ENCODE results near the gene SEH1L. TPM values are rescaled to one million over a fixed set of nuclear protein-coding genes. Genes with fewer than 3 reads are reported as not detected.

SEH1L gene
- polyA plus RNA-seq, 12 donors: 15.1 to 34.1 (median 27.9) TPM; not detected in 1

GRCh38 chr18:13035249-13035914, 87.6 kb downstream of the SEH1L start:
- DNase-seq: no peak

DNA sequence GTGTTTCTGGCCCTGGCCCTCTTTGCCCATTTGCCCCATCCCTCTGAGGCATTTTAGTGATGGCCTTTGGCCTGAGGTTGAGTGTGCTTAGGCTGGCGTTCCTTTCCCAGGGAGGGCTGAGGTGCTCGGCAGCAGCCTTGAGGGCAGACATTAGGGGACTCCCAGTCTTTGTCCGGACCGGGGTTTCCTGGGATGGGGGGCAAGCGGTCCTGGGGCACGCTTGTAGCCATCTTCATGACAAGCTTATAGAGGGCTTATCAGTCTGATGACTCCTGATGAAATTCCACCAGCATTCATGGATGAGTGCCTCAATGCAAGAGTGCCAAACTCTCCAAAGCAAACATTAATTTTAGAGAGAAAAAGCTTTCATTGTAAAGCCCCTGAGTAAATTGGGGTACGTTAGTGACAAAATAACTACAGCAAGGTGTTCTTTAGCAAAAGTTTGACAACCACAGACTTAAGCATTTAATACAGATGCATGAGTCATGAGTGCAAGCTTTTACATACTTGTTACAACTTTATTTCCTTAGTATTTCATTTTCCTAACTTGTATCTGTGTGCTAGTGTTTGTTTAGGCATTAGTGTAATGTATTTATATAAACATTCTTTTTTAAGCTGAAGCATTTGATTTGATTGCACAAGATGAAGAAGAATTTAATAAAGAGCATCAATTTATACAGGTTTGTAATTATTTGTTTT, 89.0 kb downstream of the SEH1L start:
- DNase-seq: no peak

Other genes starting within 250 kb of the SEH1L start
- gene CEP76, start 245.3 kb upstream of the SEH1L start, polyA plus RNA-seq (ENCODE audit: insufficient read length in 12 of 12): 1 to 10 TPM in 11 of 12 donors, not detected in 1; 5.1 to 9.9 (median 6.1) TPM
- gene PSMG2, start 245.0 kb upstream of the SEH1L start, polyA plus RNA-seq (ENCODE audit: insufficient read length in 12 of 12): 10 to 100 TPM in 11 of 12 donors, not detected in 1; 41.9 to 74.3 (median 51.0) TPM
- 10 to 100 TPM in 11 of 12 donors, not detected in 1; 19.3 to 59.2 (median 31.7) TPM for gene PTPN2, start 63.8 kb upstream of the SEH1L start, polyA plus RNA-seq (ENCODE audit: insufficient read length in 12 of 12)
- gene CEP192, start 43.4 kb downstream of the SEH1L start, polyA plus RNA-seq (ENCODE audit: insufficient read length in 12 of 12): 10 to 100 TPM in 10 of 12 donors, 1 to 10 TPM in 1, not detected in 1; 8.5 to 43.4 (median 24.8) TPM

Measured in muscle of arm (tissue), 12 donors.